Esophagus muscularis mucosa (tissue), 4 donors: ENCODE results near the gene MBP. TPM values are rescaled to one million over a fixed set of nuclear protein-coding genes. Genes with fewer than 3 reads are reported as not detected.

Experiments
- DNase-seq: peaks from one replicate; pipeline ENCODE4 v3.0.0-alpha.2; 2017; ENCODE audit errors: extremely low spot score
- H3K27ac ChIP-seq, 4 donors: fragments of 200-600 bp; sonication (generic); replicated peaks in 1 of 4; 1 replicate in 3 of 4; 2 replicates in 1 of 4; pipeline ENCODE4 v1.5.1; 2016 to 2019; ENCODE audit warnings: mild to moderate bottlenecking in 1 of 4
- H3K27me3 ChIP-seq, 4 donors: fragments of 200-600 bp; sonication (generic); one replicate each; pipeline versions ENCODE4 v1.5.1 to v1.6.0; 2016 to 2019
- H3K36me3 ChIP-seq, 4 donors: fragments of 200-600 bp; sonication (generic); one replicate each; pipeline ENCODE4 v1.5.1; 2016 to 2019
- H3K4me1 ChIP-seq, 4 donors: fragments of 200-600 bp; sonication (generic); one replicate each; pipeline ENCODE4 v1.5.1; 2016 to 2019
- H3K4me3 ChIP-seq, 4 donors: fragments of 200-600 bp; sonication (generic); 1 replicate in 2 of 4; 2 replicates in 2 of 4; pipeline ENCODE4 v1.5.1; 2016 to 2019; ENCODE audit warnings: mild to moderate bottlenecking in 4 of 4, moderate library complexity in 1 of 4
- H3K9me3 ChIP-seq, 4 donors: fragments of 200-600 bp; sonication (generic); 1 replicate in 3 of 4; 2 replicates in 1 of 4; pipeline ENCODE4 v1.5.1; 2016 to 2019
- EP300 ChIP-seq: sonication (generic); formaldehyde crosslinking; IDR thresholded peaks from one replicate; pipeline ENCODE4 v1.6.1; 2017; ENCODE audit warnings: antibody characterized with exemption
- POLR2A ChIP-seq: fragments of 450-650 bp; IDR thresholded peaks from one replicate; pipeline ENCODE4 v1.6.1; 2017; ENCODE audit warnings: antibody characterized with exemption, moderate library complexity, mild to moderate bottlenecking, low read depth
- POLR2AphosphoS5 ChIP-seq, 2 donors: sonication (generic); formaldehyde crosslinking; IDR thresholded peaks; one replicate each; pipeline ENCODE4 v1.6.1; 2017; ENCODE audit warnings: antibody characterized with exemption in 2 of 2
- WGBS: methylation state at CpG from one replicate; pipeline ENCODE4 v1.1.5; 2018; 5-methylcytosine and 5-hydroxymethylcytosine counted together
- intact Hi-C: fragments of 100-400 bp; cut with DNase I; formaldehyde crosslinking; loops from one replicate; pipeline ENCODE4 v1.15.1; 2023
- total RNA-seq, 4 donors: library from RNA; depleted of rRNA; stranded (reverse); fragments of >200 nt; gene quantifications; one replicate each; pipeline versions ENCODE4 v1.1.0 to v1.2.1, GENCODE V29; 2016
- TF ChIP-seq, protein P1 (sequence below), 3 experiments: fragments of 200-600 bp in 2 of 3; fragments of 450-650 bp in 1 of 3; sonication (generic) in 2 of 3; IDR thresholded peaks; one replicate each; pipeline ENCODE4 v1.5.1; 2017 to 2019; ENCODE audit warnings: antibody characterized with exemption in 3 of 3, mild to moderate bottlenecking in 2 of 3, moderate library complexity in 1 of 3

MBP gene
- total RNA-seq, 4 donors from 2014 or later: 21.9 to 31.3 (median 27.3) TPM

- H3K36me3 ChIP-seq: no peaks in the 10 kb centered on the region
- no peaks in the 10 kb centered on the region for H3K9me3 ChIP-seq
- no peak for TF ChIP-seq EP300
- TF ChIP-seq, protein P1, sequence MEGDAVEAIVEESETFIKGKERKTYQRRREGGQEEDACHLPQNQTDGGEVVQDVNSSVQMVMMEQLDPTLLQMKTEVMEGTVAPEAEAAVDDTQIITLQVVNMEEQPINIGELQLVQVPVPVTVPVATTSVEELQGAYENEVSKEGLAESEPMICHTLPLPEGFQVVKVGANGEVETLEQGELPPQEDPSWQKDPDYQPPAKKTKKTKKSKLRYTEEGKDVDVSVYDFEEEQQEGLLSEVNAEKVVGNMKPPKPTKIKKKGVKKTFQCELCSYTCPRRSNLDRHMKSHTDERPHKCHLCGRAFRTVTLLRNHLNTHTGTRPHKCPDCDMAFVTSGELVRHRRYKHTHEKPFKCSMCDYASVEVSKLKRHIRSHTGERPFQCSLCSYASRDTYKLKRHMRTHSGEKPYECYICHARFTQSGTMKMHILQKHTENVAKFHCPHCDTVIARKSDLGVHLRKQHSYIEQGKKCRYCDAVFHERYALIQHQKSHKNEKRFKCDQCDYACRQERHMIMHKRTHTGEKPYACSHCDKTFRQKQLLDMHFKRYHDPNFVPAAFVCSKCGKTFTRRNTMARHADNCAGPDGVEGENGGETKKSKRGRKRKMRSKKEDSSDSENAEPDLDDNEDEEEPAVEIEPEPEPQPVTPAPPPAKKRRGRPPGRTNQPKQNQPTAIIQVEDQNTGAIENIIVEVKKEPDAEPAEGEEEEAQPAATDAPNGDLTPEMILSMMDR (IDR thresholded peaks at IDR 0.05): no peak
- peak in 1 of 2 donors; percentile 7 for TF ChIP-seq POLR2AphosphoS5 (IDR thresholded peaks at IDR 0.05)
- H3K27me3 ChIP-seq: peaks cover 0 to 41% (median 3%) of the 10 kb centered on the region in 4 donors
- intact Hi-C loops: loop anchor here (5.0 kb wide), 2 partner anchors 45 to 65 kb away; no protein-coding TSS in a partner anchor
- H3K4me1 ChIP-seq: peaks cover 36 to 77% (median 73%) of the 10 kb centered on the region in 4 donors
- peak overlapping the region; percentile 86 to 92 (median 90) for H3K27ac ChIP-seq
- DNase-seq: no peak
- 3% methylated on average over 7 of the region's 76 CpGs for WGBS
- H3K4me3 ChIP-seq: peak overlapping the region; percentile 69 to 84 (median 76)
Observed at GRCh38 chr18:77131652-77132368, 773 bp downstream of the MBP start.

GRCh38 chr18:77131100-77131651 is 1.4 kb downstream of the MBP start:
- DNase-seq: no peak
- Histone ChIP-seq H3K9me3 (no peaks in the 10 kb centered on the region), H3K4me3 (peak overlapping the region; percentile 69 to 84 (median 76)), H3K36me3 (no peaks in the 10 kb centered on the region), H3K27me3 (peaks cover 0 to 41% (median 3%) of the 10 kb centered on the region in 4 donors), H3K27ac (peak overlapping the region; percentile 86 to 92 (median 90)), H3K4me1 (peaks cover 41 to 83% (median 76%) of the 10 kb centered on the region in 4 donors)
- intact Hi-C loops: loop anchor here (5.0 kb wide), 2 partner anchors 44 to 64 kb away; no protein-coding TSS in a partner anchor
- WGBS: 21% methylated on average over 26 of the region's 31 CpGs
- TF ChIP-seq POLR2AphosphoS5 (IDR thresholded peaks at IDR 0.05): no peak
- TF ChIP-seq POLR2A: no peak
- TF ChIP-seq, protein P1 (IDR thresholded peaks at IDR 0.05): no peak

GRCh38 chr18:77130229-77131099 is 2.1 kb downstream of the MBP start:
- peaks cover 0 to 41% (median 3%) of the 10 kb centered on the region in 4 donors for H3K27me3 ChIP-seq
- no peak for DNase-seq
- intact Hi-C loops: loop anchor here (5.0 kb wide), 2 partner anchors 43 to 63 kb away; no protein-coding TSS in a partner anchor
- H3K4me1 ChIP-seq: peaks cover 41 to 83% (median 76%) of the 10 kb centered on the region in 4 donors
- whole genome bisulfite sequencing: 63% methylated on average over 27 of the region's 27 CpGs
- no peaks in the 10 kb centered on the region for H3K36me3 ChIP-seq
- H3K27ac ChIP-seq: peak overlapping the region; percentile 86 to 92 (median 90)
- no peaks in the 10 kb centered on the region for H3K9me3 ChIP-seq
- TF ChIP-seq, protein P1 (IDR thresholded peaks at IDR 0.05): no peak
- TF ChIP-seq POLR2AphosphoS5 (IDR thresholded peaks at IDR 0.05): no peak
- TF ChIP-seq EP300: no peak
- no peak for TF ChIP-seq POLR2A
- H3K4me3 ChIP-seq: peak overlapping the region; percentile 69 to 84 (median 76)

DNA sequence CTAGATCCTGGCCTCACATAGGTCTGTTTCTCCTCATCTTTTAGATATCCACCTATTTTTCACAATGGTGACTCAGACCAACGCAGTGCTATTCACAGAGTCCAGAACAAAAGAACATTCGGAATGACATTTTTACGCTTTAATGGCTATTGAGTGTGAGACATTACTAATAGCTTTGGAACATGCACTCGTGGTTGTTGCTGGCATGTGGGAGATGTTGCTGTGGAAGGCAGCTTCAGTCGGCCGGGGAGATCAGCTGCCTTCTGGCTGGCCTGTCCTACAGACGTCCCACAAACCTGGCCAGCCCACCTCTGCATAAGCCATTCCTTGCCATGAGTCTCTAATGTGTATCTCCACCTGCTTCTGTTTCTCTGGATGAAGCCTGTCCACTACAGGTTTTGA is 3.4 kb downstream of the MBP start:
- Histone ChIP-seq H3K4me3 (no peak overlapping the region), H3K36me3 (no peaks in the 10 kb centered on the region), H3K4me1 (peaks cover 41 to 84% (median 76%) of the 10 kb centered on the region in 4 donors), H3K9me3 (no peaks in the 10 kb centered on the region), H3K27me3 (peaks cover 0 to 47% (median 3%) of the 10 kb centered on the region in 4 donors), H3K27ac (peak overlapping the region in 3 of 4 donors; percentile 1 to 70 (median 30))
- intact Hi-C loops: no loop called here
- TF ChIP-seq, protein P1 (IDR thresholded peaks at IDR 0.05): no peak
- peak in 1 of 2 donors; percentile 12 for TF ChIP-seq POLR2AphosphoS5 (IDR thresholded peaks at IDR 0.05)
- DNase-seq: no peak
- 66% methylated on average over 7 of the region's 7 CpGs for WGBS
